Hematopoietic multipotent progenitor cell treated with erythropoietin and hydrocortisone succinate and interleukin-3 and kit ligand, for 4 days (in vitro differentiated cells): ENCODE measurements around the gene DCAF8.

Experiments
- DNase-seq: peaks from one replicate; pipeline ENCODE4 v3.0.0-alpha.2; 2015

Gene DCAF8

DNA sequence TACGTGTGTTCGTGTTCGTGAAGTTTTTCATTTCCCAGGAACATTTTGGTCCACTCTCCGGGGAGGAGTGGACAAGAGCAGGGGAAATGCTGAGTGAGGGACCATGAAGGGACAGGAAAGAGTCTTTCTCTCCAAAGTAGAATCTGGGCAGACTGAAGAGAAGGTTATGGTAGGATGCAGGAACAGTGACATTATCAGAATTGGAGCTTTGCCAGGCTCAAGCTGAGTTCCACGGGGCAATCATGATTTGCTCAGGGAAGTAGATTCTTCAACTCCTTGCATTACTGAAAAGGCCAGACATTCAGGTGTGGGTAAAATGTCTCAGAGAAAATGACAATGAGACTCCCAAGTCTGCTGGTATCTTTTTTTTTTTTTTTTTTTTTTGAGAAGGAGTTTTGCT, 94.3 kb downstream of the DCAF8 start:
- peak; percentile 35 for DNase-seq

DNA sequence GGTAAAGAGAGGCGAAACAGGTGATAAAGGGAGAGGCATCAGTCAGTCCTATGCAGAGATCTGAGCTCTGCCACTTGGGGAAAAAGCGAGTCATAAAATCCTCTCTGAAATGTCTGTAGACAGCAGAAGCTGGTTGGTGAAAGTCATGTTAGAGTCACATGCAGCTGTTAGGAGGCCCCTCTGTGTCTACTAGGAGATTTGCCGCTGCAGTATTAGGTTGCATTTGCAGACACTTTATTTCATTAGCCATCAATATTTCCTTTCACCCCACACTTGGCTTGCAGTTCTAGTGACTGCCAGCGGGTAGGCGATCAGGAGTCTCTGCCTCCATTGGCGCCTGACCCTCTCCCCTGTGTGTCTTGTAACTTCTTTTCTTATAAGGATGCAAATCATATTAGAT, 94.8 kb downstream of the DCAF8 start:
- DNase-seq: peak; percentile 37

DNA sequence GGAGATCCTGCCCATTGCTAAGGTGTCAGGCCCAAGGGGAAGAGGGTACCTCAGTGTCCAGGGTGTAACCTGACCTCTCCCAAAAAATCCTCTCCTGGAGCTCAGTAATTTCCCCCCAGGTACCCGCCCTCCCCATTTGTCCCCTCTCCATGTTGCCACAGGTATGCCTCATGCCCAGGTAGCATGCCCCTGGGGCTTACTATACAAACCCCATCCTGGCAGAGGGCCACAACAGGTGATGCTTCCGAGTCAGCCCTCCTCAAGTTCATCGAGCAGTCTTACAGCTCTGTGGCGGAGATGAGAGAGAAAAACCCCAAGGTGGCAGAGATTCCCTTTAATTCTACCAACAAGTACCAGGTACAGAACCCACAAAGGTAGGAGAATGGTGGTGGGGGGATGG, 95.3 kb downstream of the DCAF8 start:
- no peak for DNase-seq

DNA sequence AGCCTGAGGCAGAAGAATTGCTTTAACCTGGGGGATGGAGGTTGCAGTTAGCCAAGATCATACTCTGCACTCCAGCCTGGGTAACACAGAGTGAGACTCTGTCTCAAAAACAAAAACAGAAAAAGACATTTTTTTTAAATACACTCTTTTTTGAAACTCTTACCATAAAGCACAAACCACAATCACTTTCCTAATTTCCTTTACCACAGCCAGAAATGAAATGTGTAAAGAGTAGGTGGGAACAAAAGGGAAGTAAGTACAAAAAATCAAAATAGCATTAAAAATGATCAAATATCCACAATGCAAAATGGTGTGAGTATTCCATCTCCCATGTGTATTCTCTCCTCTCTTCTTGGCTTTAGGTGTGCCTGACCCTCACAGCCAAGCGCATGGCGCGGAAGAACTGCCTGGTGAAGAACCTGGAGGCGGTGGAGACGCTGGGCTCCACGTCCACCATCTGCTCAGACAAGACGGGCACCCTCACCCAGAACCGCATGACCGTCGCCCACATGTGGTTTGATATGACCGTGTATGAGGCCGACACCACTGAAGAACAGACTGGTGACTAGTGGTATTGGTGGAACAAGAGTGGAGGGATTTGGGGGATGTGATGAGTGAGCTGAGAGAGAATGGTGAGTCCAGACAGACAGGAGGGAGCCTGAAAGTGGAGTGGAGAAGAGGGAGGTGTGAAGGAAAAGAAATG, 96.0 kb downstream of the DCAF8 start:
- DNase-seq: peak; percentile 48
